A549 (cell line): ENCODE measurements around the gene WBP2. TPM values are rescaled to one million over a fixed set of nuclear protein-coding genes. Genes with fewer than 3 reads are reported as not detected.

ENCODE experiments used
- ATAC-seq, 2 experiments: fragments of 200-7000 bp in 1 of 2; fragments of >200 bp in 1 of 2; cut with Nextera tagmentation in 1 of 2; cut with Tn5 transposase in 1 of 2; 3 replicates each; pipeline versions ENCODE4 v1.8.0 to v1.9.1; 2018 to 2020; ENCODE audit warnings: mild to moderate bottlenecking in 1 of 2, moderate library complexity in 1 of 2
- CTCF ChIA-PET: fragments of 300-600 bp; sonication (Branson Sonifier 250); formaldehyde crosslinking; extraction: SDS; loops from one replicate; lab custom pipeline; 2021; ENCODE audit warnings: antibody characterized with exemption, inconsistent platforms; lab: Yijun Ruan, JAX
- POLR2A ChIA-PET: fragments of 350-600 bp; formaldehyde crosslinking; extraction: SDS; loops from one replicate; lab custom pipeline; 2021; ENCODE audit warnings: antibody characterized with exemption, inconsistent platforms; lab: Yijun Ruan, JAX
- DNase-seq, 2 experiments: peaks; one replicate each; pipeline versions ENCODE4 v3.0.0 to v3.0.0-alpha.2; 2011 to 2016; ENCODE audit warnings: low read depth in 1 of 2, low spot score in 1 of 2
- FAIRE-seq: peaks from 2 replicates; lab custom pipeline; 2011; peaks lifted over from hg19 to GRCh38; lab: Jason Lieb, UNC
- H3K27ac ChIP-seq, 2 experiments: fragments of >200 bp; sonication (Bioruptor Twin); formaldehyde crosslinking; 3 replicates each; pipeline ENCODE4 v1.5.1; 2016 to 2017
- H3K4me1 ChIP-seq: fragments of >200 bp; sonication (Bioruptor Twin); formaldehyde crosslinking; 3 replicates; pipeline ENCODE4 v1.6.1; 2016
- H3K4me2 ChIP-seq: fragments of >200 bp; sonication (Bioruptor Twin); formaldehyde crosslinking; 3 replicates; pipeline ENCODE4 v1.6.1; 2016
- H3K4me3 ChIP-seq: fragments of >200 bp; sonication (Bioruptor Twin); formaldehyde crosslinking; 3 replicates; pipeline ENCODE4 v1.5.1; 2016
- H3K9me3 ChIP-seq: fragments of >200 bp; sonication (Bioruptor Twin); formaldehyde crosslinking; 3 replicates; pipeline ENCODE4 v1.6.1; 2016
- BHLHE40 ChIP-seq: IDR thresholded peaks from 2 replicates; pipeline ENCODE4 v1.6.1; 2012; ENCODE audit warnings: low read depth, low read length, inconsistent platforms
- CBX2 ChIP-seq: fragments of 200-600 bp; sonication (generic); IDR thresholded peaks from 2 replicates; pipeline ENCODE4 v1.6.1; 2016; ENCODE audit warnings: low read depth, mild to moderate bottlenecking, borderline replicate concordance
- CBX8 ChIP-seq: fragments of 200-600 bp; sonication (generic); IDR thresholded peaks from 2 replicates; pipeline ENCODE4 v1.6.1; 2016
- CHD2 ChIP-seq: fragments of 150-350 bp; IDR thresholded peaks from 2 replicates; pipeline ENCODE4 v1.6.1; 2014; ENCODE audit warnings: low read length; ENCODE audit not compliant: partially characterized antibody
- E2F6 ChIP-seq: IDR thresholded peaks from 2 replicates; pipeline ENCODE4 v1.6.1; 2012; ENCODE audit warnings: low read depth, borderline replicate concordance
- EHF ChIP-seq: fragments of 250-450 bp; sonication (Bioruptor Pico); IDR thresholded peaks from 2 replicates; pipeline ENCODE4 v1.5.0; 2020; ENCODE audit warnings: mild to moderate bottlenecking
- ESRRA ChIP-seq: fragments of 150-350 bp; IDR thresholded peaks from 2 replicates; pipeline ENCODE4 v1.6.1; 2014; ENCODE audit warnings: mild to moderate bottlenecking, low read length, borderline replicate concordance
- FOXS1 ChIP-seq: fragments of 250-450 bp; sonication (Bioruptor Pico); IDR thresholded peaks from 2 replicates; pipeline ENCODE4 v1.5.0; 2020; ENCODE audit warnings: mild to moderate bottlenecking, moderate library complexity
- GATA3 ChIP-seq: IDR thresholded peaks from 2 replicates; pipeline ENCODE4 v1.6.1; 2012; ENCODE audit warnings: borderline replicate concordance
- HES2 ChIP-seq: fragments of >200 bp; sonication (Bioruptor Twin); formaldehyde crosslinking; IDR thresholded peaks from 2 replicates; pipeline ENCODE4 v1.6.1; 2016
- HEYL ChIP-seq: fragments of 250-450 bp; sonication (Bioruptor Pico); IDR thresholded peaks from 2 replicates; pipeline ENCODE4 v1.8.0; 2021; ENCODE audit warnings: mild to moderate bottlenecking, moderate library complexity
- HOXB13 ChIP-seq: fragments of 250-450 bp; sonication (Bioruptor Pico); IDR thresholded peaks from 2 replicates; pipeline ENCODE4 v1.5.0; 2020; ENCODE audit warnings: low read depth, mild to moderate bottlenecking, moderate library complexity
- HOXB5 ChIP-seq: fragments of 250-450 bp; sonication (Bioruptor Pico); IDR thresholded peaks from 2 replicates; pipeline ENCODE4 v1.5.0; 2020; ENCODE audit warnings: mild to moderate bottlenecking, moderate library complexity
- JUNB ChIP-seq: fragments of >200 bp; sonication (Bioruptor Twin); formaldehyde crosslinking; IDR thresholded peaks from 2 replicates; pipeline ENCODE4 v1.6.1; 2016
- MAFK ChIP-seq: fragments of 450-650 bp; IDR thresholded peaks from 2 replicates; pipeline ENCODE4 v1.6.1; 2014; ENCODE audit not compliant: partially characterized antibody
- MAX ChIP-seq: IDR thresholded peaks from 2 replicates; pipeline ENCODE4 v1.6.1; 2012
- MAZ ChIP-seq: fragments of 150-350 bp; IDR thresholded peaks from 2 replicates; pipeline ENCODE4 v1.6.1; 2014; ENCODE audit warnings: antibody characterized with exemption, low read depth, low read length, borderline replicate concordance
- MYC ChIP-seq: IDR thresholded peaks from 2 replicates; pipeline ENCODE4 v1.6.1; 2012; ENCODE audit warnings: mild to moderate bottlenecking, inconsistent platforms, low read length, improper control_type of control experiment, borderline replicate concordance
- NPAS2 ChIP-seq: fragments of 250-450 bp; sonication (Bioruptor Pico); IDR thresholded peaks from 2 replicates; pipeline ENCODE4 v1.8.0; 2022; ENCODE audit warnings: mild to moderate bottlenecking, moderate library complexity, borderline replicate concordance
- NR3C1 ChIP-seq: fragments of >200 bp; sonication (Bioruptor Twin); formaldehyde crosslinking; IDR thresholded peaks from 3 replicates; pipeline ENCODE4 v1.6.1; 2017
- POLR2A ChIP-seq: IDR thresholded peaks from 2 replicates; pipeline ENCODE4 v1.6.1; 2012; ENCODE audit warnings: mild to moderate bottlenecking, low read length
- RARB ChIP-seq: fragments of 250-450 bp; sonication (Bioruptor Pico); IDR thresholded peaks from 2 replicates; pipeline ENCODE4 v1.8.0; 2021; ENCODE audit warnings: mild to moderate bottlenecking, moderate library complexity
- RCOR1 ChIP-seq: fragments of 150-350 bp; IDR thresholded peaks from 2 replicates; pipeline ENCODE4 v1.6.1; 2014; ENCODE audit warnings: antibody characterized with exemption, low read length, low read depth
- REST ChIP-seq: fragments of 200-600 bp; sonication (generic); IDR thresholded peaks from 2 replicates; pipeline ENCODE4 v1.6.1; 2016; ENCODE audit warnings: antibody characterized with exemption, mild to moderate bottlenecking, moderate library complexity
- SMC3 ChIP-seq: fragments of >200 bp; sonication (Bioruptor Twin); formaldehyde crosslinking; IDR thresholded peaks from 3 replicates; pipeline ENCODE4 v1.6.1; 2018; ENCODE audit warnings: inconsistent platforms
- SREBF2 ChIP-seq: fragments of 450-650 bp; IDR thresholded peaks from 2 replicates; pipeline ENCODE4 v1.6.1; 2014; ENCODE audit warnings: mild to moderate bottlenecking, moderate library complexity
- ZC3H11A ChIP-seq: fragments of 450-650 bp; IDR thresholded peaks from 2 replicates; pipeline ENCODE4 v1.6.1; 2014; ENCODE audit warnings: antibody characterized with exemption, mild to moderate bottlenecking
- ZFP36 ChIP-seq: fragments of 450-650 bp; IDR thresholded peaks from 2 replicates; pipeline ENCODE4 v1.6.1; 2014; ENCODE audit warnings: borderline replicate concordance; ENCODE audit not compliant: partially characterized antibody
- ZSCAN20 ChIP-seq: fragments of 250-450 bp; sonication (Bioruptor Pico); IDR thresholded peaks from 2 replicates; pipeline ENCODE4 v1.8.0; 2022; ENCODE audit warnings: mild to moderate bottlenecking, moderate library complexity
- WGBS: methylation state at CpG from one replicate; pipeline ENCODE4 v1.1.6; 2017; ENCODE audit errors: missing lambda C conversion rate; 5-methylcytosine and 5-hydroxymethylcytosine counted together
- polyA plus RNA-seq, 4 experiments: library from polyadenylated mRNA; depleted of rRNA in 3 of 4; stranded (reverse); fragments of >200 nt; fragmentation: RNase III in 1 of 4; extraction: RNeasy Plus Mini Kit Qiagen cat#74134 plus additional on column Dnase treatment in 1 of 4; gene quantifications; 2 replicates in 3 of 4; 3 replicates in 1 of 4; pipeline ENCODE4 v1.2.3, GENCODE V29; 2011 to 2017
- TF ChIP-seq, protein P1 (sequence below): fragments of >200 bp; sonication (Bioruptor Twin); formaldehyde crosslinking; IDR thresholded peaks from 3 replicates; pipeline ENCODE4 v1.5.1; 2016
- TF ChIP-seq, protein P2 (sequence below): fragments of 250-450 bp; sonication (Bioruptor Pico); IDR thresholded peaks from 2 replicates; pipeline ENCODE4 v1.5.0; 2021; ENCODE audit warnings: mild to moderate bottlenecking, moderate library complexity, borderline replicate concordance

Gene WBP2
- polyA plus RNA-seq, 2 of the 4 experiments (the other 2 are of a cell fraction) = 39.7 to 131 TPM

DNA sequence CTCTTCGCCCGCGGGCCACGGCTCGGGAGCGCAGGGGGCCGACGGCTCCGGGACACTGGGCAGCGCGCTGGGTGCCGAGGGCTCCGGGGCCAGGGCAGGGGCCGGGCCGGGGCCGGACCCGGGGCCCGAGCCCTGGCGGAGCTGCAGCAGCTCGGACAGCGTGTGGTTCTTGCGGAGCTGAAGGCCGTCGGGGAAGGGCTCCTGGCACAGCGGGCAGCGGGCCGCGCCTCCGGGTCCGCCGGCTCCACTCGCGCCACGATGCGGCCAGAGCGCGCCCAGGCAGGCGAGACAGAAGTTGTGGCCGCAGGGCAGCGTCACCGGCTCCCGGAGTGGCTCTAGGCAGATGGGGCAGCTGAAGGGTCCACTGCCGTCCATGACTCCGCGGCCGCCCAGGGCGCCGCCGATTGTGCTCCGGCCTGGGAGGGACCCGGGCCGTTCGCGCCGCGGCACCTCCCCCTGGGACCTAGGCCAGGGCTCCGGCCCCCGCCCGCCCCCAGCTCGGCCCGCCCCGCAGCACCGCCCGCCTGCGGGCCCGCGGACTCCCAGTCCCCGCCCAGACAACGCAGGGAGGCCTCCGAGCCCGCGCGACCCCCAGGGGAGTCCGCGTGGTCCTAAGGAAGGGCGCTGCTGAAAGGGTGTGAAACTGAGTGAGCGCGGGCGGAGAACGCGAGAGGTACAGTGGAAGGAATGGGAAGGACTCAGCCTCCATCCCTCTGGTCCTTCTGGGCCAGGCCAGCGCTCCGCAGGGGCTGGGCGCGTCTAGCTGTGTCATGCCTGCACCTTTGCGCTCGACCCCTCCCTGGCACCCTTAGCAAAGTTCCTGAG, 23.3 kb upstream of the WBP2 start, which contains the start of gene TRIM47 (continued):
- TF ChIP-seq CHD2 (peak; percentile 54), MAFK (peak; percentile 71), MAX (peak; percentile 86)

DNA sequence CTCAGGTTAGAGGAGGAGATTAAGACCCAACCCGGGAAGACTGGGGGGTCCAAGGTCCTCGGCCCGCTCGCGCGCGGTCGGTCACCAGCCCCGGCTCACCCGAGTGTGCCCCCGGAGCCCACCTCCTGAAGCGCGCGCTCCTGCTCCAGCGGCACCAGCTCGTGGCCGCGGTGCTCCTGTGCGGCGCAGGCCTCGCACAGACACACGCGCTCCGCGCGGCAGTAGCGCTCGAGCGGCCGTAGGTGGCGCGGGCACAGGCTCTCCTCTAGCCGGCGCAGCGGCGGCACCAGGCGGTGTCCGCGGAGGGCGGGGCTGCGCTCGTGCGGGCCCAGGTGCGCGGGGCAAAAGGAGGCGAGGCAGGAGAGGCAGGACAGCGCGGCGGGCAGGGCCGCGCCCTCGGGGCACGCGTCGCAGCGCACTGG, 22.6 kb upstream of the WBP2 start:
- WGBS = 0% methylated on average over 44 of the region's 56 CpGs
- POLR2A ChIA-PET = interaction anchor here (1.0 to 4.9 kb wide), 9 partner anchors 11 to 113 kb away, joined by 3 to 52 read pairs (median 9); partner anchors contain the start of genes GALK1, MRPL38, TRIM65 and UNK
- FAIRE-seq = no peak
- TF ChIP-seq GATA3 (no peak; the same call in 1 of the 2 replicates), E2F6 (peak; percentile 11), ZC3H11A (no peak), RCOR1 (no peak), ESRRA (no peak), REST (no peak), HOXB13 (CRISPR knock-in tag) (no peak), HEYL (no peak), EHF (CRISPR knock-in tag) (no peak), ZSCAN20 (CRISPR knock-in tag) (no peak), BHLHE40 (no peak), CBX8 (no peak), FOXS1 (CRISPR knock-in tag) (no peak), MAZ (no peak), HES2 (no peak), MYC (peak; percentile 83), SMC3 (no peak), JUNB (no peak), CBX2 (no peak), NR3C1 (no peak), ZFP36 (no peak), SREBF2 (no peak), RARB (CRISPR knock-in tag) (no peak), POLR2A (peak; percentile 18; the same call in 1 of the 2 replicates), HOXB5 (CRISPR knock-in tag) (no peak), NPAS2 (CRISPR knock-in tag) (no peak), MAFK (no peak)
- TF ChIP-seq, protein P1, sequence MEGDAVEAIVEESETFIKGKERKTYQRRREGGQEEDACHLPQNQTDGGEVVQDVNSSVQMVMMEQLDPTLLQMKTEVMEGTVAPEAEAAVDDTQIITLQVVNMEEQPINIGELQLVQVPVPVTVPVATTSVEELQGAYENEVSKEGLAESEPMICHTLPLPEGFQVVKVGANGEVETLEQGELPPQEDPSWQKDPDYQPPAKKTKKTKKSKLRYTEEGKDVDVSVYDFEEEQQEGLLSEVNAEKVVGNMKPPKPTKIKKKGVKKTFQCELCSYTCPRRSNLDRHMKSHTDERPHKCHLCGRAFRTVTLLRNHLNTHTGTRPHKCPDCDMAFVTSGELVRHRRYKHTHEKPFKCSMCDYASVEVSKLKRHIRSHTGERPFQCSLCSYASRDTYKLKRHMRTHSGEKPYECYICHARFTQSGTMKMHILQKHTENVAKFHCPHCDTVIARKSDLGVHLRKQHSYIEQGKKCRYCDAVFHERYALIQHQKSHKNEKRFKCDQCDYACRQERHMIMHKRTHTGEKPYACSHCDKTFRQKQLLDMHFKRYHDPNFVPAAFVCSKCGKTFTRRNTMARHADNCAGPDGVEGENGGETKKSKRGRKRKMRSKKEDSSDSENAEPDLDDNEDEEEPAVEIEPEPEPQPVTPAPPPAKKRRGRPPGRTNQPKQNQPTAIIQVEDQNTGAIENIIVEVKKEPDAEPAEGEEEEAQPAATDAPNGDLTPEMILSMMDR = peak; percentile 37
- TF ChIP-seq, protein P2, sequence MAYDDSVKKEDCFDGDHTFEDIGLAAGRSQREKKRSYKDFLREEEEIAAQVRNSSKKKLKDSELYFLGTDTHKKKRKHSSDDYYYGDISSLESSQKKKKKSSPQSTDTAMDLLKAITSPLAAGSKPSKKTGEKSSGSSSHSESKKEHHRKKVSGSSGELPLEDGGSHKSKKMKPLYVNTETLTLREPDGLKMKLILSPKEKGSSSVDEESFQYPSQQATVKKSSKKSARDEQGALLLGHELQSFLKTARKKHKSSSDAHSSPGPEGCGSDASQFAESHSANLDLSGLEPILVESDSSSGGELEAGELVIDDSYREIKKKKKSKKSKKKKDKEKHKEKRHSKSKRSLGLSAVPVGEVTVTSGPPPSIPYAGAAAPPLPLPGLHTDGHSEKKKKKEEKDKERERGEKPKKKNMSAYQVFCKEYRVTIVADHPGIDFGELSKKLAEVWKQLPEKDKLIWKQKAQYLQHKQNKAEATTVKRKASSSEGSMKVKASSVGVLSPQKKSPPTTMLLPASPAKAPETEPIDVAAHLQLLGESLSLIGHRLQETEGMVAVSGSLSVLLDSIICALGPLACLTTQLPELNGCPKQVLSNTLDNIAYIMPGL (CRISPR knock-in tag) = peak; percentile 22; the same call in 1 of the 2 replicates

More for the DNA sequence above, 22.6 kb upstream of the WBP2 start:
- CTCF ChIA-PET = interaction anchor here (0.6 to 22.8 kb wide), 42 partner anchors 10 to 502 kb away, joined by 3 to 513 read pairs (median 4); partner anchors contain the start of genes GALK1, MRPL38, TRIM65 and UNK
- Histone ChIP-seq H3K4me1 (peaks cover 36% of the 10 kb centered on the region), H3K9me3 (no peaks in the 10 kb centered on the region), H3K4me3 (peak overlapping the region; percentile 85), H3K27ac (peak overlapping the region; percentile 92 to 94), H3K4me2 (peak overlapping the region; percentile 93)
- peak; percentile 60 to 72 for ATAC-seq
- DNase-seq = peak in 1 of 2 experiments; percentile 86
